Measurements from ENCODE around the gene SYNPO. TPM values are rescaled to one million over a fixed set of nuclear protein-coding genes. Genes with fewer than 3 reads are reported as not detected.

Gene SYNPO
- polyA plus RNA-seq, 1 donor (not counting 4 experiments of a cell fraction or from before 2014, with no cell fraction given) = 6.0 TPM

GRCh38 chr5:150607105-150607504 is 33.4 kb upstream of the SYNPO start:
- no peak overlapping the region for H3K27ac ChIP-seq (ENCODE audit: control insufficient read depth, insufficient read depth, low read length)
- H3K4me2 ChIP-seq (ENCODE audit: control insufficient read depth, extremely low read depth, insufficient read depth, low read depth, low read length) = no peak overlapping the region
- no peak overlapping the region for H3K4me3 ChIP-seq (ENCODE audit: control insufficient read depth in 2 of 3, extremely low read depth in 1 of 3, insufficient read depth in 2 of 3, low read depth in 1 of 3, low read length in 3 of 3)
- peaks cover 6% of the 10 kb centered on the region for H3K4me1 ChIP-seq (ENCODE audit: control insufficient read depth, extremely low read depth, insufficient read depth, low read length)
- TF ChIP-seq CTCF (optimal IDR thresholded peaks at IDR 0.05 in 1 of 3, IDR thresholded peaks at IDR 0.05 in 1 of 3, conservative IDR thresholded peaks at IDR 0.05 in 1 of 3; ENCODE audit: extremely low read depth in 1 of 3, insufficient read depth in 2 of 3, low read length in 3 of 3) = no peak
- TF ChIP-seq EZH2 (IDR thresholded peaks at IDR 0.05; ENCODE audit: low read length) = no peak
- no peaks in the 10 kb centered on the region for H3K9me1 ChIP-seq (ENCODE audit: control insufficient read depth, extremely low read depth, insufficient read depth, low read length)
- no peaks in the 10 kb centered on the region for H3K36me3 ChIP-seq (ENCODE audit: control insufficient read depth in 2 of 2, extremely low read depth in 1 of 2, insufficient read depth in 2 of 2, low read length in 2 of 2)
- DNase-seq (ENCODE audit: low read depth, low spot score) (no peak), FAIRE-seq (no peak)
- no peak overlapping the region for H2AFZ ChIP-seq (ENCODE audit: control insufficient read depth, low read length)
- no peaks in the 10 kb centered on the region for H4K20me1 ChIP-seq (ENCODE audit: control insufficient read depth, extremely low read depth, insufficient read depth, low read length)
- dilution Hi-C loops (cut with MboI; ENCODE audit: extremely low pct_ligation_motif_present, low sequenced_read_pairs) = no loop called here
- no peak overlapping the region for H3K9ac ChIP-seq (ENCODE audit: control insufficient read depth, extremely low read depth, insufficient read depth, low read length)
- no peaks in the 10 kb centered on the region for H3K79me2 ChIP-seq (ENCODE audit: control insufficient read depth, insufficient read depth, low read length)
- H3K9me3 ChIP-seq (ENCODE audit: control insufficient read depth, low read depth, low read length) = no peaks in the 10 kb centered on the region
- no peaks in the 10 kb centered on the region for H3K27me3 ChIP-seq (ENCODE audit: control insufficient read depth, extremely low read depth, insufficient read depth, low read length)

GRCh38 chr5:150607991-150608390 is 32.5 kb upstream of the SYNPO start:
- FAIRE-seq = no peak
- Histone ChIP-seq H3K9me1 (ENCODE audit: control insufficient read depth, extremely low read depth, insufficient read depth, low read length) (no peaks in the 10 kb centered on the region), H3K9ac (ENCODE audit: control insufficient read depth, extremely low read depth, insufficient read depth, low read length) (no peak overlapping the region), H4K20me1 (ENCODE audit: control insufficient read depth, extremely low read depth, insufficient read depth, low read length) (no peaks in the 10 kb centered on the region), H3K36me3 (ENCODE audit: control insufficient read depth in 2 of 2, extremely low read depth in 1 of 2, insufficient read depth in 2 of 2, low read length in 2 of 2) (no peaks in the 10 kb centered on the region), H2AFZ (ENCODE audit: control insufficient read depth, low read length) (no peak overlapping the region), H3K79me2 (ENCODE audit: control insufficient read depth, insufficient read depth, low read length) (no peaks in the 10 kb centered on the region), H3K27me3 (ENCODE audit: control insufficient read depth, extremely low read depth, insufficient read depth, low read length) (no peaks in the 10 kb centered on the region), H3K4me3 (ENCODE audit: control insufficient read depth in 2 of 3, extremely low read depth in 1 of 3, insufficient read depth in 2 of 3, low read depth in 1 of 3, low read length in 3 of 3) (no peak overlapping the region), H3K27ac (ENCODE audit: control insufficient read depth, insufficient read depth, low read length) (no peak overlapping the region), H3K4me2 (ENCODE audit: control insufficient read depth, extremely low read depth, insufficient read depth, low read depth, low read length) (no peak overlapping the region), H3K9me3 (ENCODE audit: control insufficient read depth, low read depth, low read length) (no peaks in the 10 kb centered on the region), H3K4me1 (ENCODE audit: control insufficient read depth, extremely low read depth, insufficient read depth, low read length) (peaks cover 6% of the 10 kb centered on the region)
- dilution Hi-C loops (cut with MboI; ENCODE audit: extremely low pct_ligation_motif_present, low sequenced_read_pairs) = no loop called here
- no peak for DNase-seq (ENCODE audit: low read depth, low spot score)
- TF ChIP-seq CTCF (optimal IDR thresholded peaks at IDR 0.05 in 1 of 3, IDR thresholded peaks at IDR 0.05 in 1 of 3, conservative IDR thresholded peaks at IDR 0.05 in 1 of 3; ENCODE audit: extremely low read depth in 1 of 3, insufficient read depth in 2 of 3, low read length in 3 of 3) (no peak), EZH2 (IDR thresholded peaks at IDR 0.05; ENCODE audit: low read length) (no peak)
